Measurements from ENCODE around the gene SKIDA1. TPM values are rescaled to one million over a fixed set of nuclear protein-coding genes. Genes with fewer than 3 reads are reported as not detected.

SKIDA1 gene
- total RNA-seq, 2 donors from 2014 or later: 0.33 to 1.2 TPM

DNA sequence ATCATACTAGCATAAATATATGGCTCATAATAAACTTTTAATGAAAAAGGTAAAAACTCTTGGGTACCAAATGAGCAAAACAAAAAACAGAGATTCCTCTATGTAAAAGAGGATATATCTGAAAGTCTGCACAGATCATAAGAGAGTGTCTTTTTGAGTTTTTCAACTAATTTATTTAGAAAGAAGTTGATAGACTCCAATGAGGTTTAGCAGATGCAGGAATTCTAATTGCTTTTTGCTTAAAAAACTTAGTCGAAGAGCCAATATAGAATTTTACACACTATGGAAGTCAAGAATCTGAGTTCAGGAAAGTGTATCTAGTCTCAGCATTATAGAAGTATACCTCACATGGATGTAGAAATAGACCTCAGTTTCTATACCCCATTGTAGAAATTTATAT lies 5.2 kb upstream of the SKIDA1 start:
- no peak for DNase-seq (ENCODE audit: low spot score)
- intact Hi-C loops (cut with DNase I): no loop called here

DNA sequence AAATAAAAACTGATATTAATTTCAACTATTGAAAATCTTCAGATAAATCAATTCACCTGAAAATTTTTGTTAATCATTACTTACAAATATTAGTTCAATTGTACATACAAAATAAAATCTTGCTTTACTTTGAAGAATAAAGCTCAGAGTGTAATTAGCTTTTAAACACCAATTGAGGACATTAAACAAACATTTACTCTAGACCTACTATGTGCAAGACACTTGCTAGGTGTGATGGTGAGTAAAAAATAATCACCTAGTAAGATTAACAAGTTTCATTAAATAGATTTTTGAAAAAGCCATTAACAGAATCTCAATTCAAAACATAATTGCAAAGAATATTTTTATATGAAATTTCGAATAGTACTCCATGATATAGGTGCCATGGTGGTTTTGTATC lies 4.7 kb upstream of the SKIDA1 start:
- DNase-seq (ENCODE audit: low spot score): no peak
- intact Hi-C loops (cut with DNase I): no loop called here

DNA sequence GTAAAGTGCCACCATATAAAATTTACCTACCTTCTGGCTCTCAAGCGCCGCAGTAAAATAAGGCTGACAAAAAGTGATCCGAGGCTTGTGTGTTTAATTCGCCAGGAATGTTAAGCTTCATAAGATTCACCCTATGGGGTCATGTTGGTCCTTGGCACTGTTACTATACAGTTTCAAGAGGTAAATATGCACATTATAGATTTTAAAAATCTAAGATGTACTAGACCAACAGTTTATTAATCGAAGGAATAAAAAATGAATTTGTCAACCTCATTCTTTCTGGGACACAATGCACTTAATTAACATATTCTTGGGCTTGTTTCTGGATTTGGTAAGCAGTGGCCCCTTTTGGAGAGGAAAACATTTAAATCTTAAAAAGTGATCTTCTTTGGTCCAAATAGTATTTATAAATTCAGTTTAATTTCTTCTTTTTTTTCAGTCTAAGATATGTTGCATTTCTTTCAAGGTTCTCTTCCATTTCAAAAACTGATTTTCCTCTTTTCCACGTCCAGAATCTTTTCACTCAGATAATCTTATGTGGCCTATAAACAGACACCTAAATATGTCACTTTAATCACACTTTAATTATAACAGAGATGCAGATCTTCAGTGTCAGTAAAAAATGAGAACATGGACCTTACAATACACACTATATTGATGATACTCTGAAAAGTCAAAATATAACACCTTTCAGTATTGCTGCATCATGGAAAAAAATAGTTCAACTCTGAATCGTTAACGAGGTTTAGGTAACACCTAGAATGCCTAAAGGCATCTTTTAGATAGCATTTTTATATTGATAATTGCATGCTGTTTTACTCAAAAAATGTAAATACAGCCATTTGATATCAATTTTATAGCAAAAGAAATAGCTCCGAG lies 3.8 kb upstream of the SKIDA1 start:
- intact Hi-C loops (cut with DNase I): no loop called here
- no peak for DNase-seq (ENCODE audit: low spot score)

DNA sequence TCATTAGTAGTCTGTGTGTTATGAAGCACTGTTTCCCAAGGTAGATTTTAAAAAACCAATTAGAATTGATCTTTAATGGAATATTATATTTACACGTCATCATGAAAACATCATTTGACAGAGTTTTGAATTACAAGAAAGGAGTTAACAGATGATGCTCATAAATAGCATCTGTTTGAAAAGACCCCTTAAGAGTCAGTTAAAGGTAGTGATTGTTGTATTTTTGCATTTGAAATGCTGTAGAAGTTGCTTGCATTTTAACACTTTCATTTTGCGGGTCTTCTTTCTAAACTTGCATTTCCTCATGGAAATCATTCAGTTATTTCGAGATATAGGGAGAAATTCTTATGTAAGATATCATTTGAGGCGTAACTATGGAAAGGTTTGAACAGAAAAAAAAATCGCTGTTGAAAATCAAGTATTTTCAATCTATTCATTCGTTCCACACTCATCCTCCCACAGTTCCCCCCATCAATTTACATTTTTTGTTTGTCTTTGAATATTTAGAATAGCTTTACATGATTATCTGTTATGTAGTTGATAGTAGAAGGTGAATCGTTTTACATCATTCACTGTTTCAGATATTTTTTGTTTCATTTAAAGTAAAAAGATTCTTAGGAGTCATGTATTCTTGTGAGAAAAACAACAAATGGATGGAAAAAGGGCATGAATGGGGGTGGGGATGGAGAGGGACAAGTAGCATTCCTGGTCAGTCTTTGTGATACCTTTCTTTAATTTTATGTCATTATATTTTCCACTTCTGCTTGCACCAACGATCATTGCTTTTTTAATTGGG lies 3.0 kb upstream of the SKIDA1 start:
- no peak for DNase-seq (ENCODE audit: low spot score)
- intact Hi-C loops (cut with DNase I): no loop called here

DNA sequence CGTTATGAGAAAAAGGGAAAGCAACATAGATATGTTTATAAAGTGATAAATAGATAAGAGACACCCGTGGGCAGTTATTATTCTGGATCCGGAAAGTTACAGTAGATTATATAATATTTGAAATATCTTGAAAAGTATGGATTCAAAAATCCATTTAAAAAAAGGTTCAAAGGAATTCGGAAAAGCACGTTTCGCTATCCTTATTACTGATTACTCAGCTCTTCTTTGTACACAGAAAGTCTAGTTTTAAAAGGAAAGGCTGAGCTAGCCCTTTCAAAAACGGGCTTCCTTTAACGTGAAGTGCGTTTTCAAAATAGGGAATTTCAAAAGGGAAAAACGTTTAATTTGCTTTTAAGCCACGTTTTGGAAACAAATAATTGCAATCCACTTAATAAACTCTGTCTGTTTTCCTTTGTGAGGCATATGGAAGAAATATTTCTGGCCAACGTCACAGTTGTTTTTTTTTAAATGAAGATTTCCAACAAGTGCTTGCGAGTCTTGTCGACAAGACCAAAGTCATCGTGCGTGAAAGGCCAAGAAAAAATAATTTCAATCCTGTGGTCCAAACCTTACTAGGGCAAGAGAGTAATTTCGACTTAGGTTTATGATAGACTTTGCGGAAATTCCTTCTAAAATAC lies 2.2 kb upstream of the SKIDA1 start:
- intact Hi-C loops (cut with DNase I): no loop called here
- no peak for DNase-seq (ENCODE audit: low spot score)

DNA sequence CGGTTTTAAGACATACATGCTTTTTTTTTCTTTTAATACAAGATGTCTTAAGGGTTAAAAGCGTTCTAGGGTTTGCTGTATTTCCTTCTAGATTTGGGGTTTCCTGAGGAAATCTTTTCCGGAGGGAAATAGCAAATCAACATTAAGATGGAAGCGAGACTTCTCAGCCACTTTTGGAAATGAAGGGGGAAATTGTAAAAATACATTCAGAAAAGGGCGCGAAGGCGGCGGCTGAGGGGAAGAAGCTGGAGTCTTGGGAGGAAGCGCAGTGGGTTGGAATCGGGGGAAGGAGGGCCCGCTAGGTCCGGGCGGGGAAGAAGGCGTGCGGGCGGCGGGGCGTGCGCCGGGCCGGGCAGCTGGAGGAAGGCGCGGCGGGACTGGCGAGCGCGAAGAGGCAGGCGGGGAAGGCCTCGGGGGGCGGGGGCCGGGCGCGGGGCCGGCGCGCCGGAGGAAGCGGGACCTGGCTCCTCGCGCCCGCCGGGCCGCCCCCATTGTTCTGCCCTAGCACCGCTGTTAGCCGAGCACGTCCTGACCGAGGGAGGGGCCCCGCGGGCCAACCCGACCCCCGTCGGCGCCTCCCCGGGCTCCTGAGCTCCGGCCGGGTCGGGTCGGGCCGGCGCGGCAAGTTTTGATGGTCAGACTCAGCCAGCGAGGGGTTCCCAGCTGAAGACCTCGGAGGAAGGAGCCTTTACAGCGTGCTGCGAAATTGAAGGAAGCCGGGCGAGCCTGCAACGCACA lies 1.5 kb upstream of the SKIDA1 start:
- intact Hi-C loops (cut with DNase I): no loop called here
- peak; percentile 91 for DNase-seq (ENCODE audit: low spot score)

DNA sequence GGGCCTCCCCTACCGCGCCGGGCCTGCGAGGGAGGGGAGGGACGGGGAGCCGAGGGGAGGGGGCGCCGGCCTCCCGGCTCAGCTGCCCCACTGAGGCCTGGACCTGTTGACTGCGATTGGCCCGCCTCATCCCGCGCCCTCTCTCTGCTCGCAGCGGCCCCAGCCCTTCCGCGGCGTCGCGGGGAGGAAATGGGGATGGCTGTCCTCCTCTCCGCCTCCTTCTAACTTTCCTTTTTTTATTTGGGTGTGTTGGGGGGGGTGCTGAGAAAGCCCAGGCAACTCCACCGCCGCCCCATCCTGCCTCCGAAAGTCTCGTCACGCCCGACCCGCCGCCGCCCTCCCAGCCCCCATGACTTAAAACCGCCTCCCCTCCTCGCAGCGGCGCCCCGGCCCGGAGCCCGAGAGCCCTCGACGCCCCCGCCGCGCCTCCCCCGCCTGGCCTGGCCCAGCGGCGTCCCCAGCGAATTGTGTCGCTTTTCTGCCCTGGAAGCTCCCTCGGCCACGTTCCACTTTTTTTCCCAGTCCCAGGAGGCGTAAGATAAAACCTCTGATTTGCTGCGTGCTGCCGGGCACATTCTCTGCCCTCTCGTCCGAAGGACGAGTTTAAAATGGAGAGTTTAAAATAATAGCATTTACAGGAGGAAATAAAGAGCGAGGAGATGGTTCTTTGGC lies 842 bp upstream of the SKIDA1 start:
- peak; percentile 95 for DNase-seq (ENCODE audit: low spot score)
- intact Hi-C loops (cut with DNase I): no loop called here

DNA sequence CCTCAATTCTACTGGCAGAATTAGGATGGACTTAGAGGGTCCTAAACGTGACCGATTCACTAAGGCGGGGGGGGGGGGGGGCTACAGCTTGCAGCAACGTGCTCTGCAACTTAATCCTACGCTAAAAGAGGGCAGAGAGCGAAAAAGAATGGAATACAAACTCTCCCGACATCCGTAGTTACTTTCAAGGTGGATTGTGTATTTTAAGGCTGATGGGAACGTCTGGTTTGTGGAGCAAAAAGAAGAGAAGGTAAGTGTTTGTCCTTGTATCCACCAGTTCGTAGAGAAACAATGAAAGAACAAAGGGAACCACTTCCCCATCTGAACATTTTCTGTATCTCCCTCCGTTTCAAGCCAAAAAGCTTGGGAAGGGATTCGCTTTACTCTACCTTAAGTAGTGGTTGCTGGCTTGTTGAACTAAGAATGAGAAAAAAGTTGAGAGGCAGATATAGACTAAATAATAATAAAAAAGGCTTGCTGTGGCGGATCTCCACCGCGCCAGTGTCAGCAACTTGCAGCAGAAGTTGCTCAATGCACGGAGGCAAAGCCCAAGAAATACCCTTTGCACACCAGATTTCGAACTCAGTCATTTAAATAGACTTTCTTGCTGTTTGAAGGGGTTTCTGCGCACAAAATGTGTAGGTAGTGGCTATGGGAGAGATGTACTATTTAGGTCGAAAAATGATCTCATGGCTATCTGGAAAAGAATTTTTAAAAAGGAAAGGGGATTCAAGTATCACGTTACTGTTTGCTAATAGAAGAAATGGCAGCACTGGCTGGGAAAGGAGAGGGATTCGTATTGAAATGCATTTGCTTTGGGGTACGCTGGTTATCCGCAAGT lies 736 bp downstream of the SKIDA1 start:
- no peak for DNase-seq (ENCODE audit: low spot score)
- intact Hi-C loops (cut with DNase I): no loop called here

DNA sequence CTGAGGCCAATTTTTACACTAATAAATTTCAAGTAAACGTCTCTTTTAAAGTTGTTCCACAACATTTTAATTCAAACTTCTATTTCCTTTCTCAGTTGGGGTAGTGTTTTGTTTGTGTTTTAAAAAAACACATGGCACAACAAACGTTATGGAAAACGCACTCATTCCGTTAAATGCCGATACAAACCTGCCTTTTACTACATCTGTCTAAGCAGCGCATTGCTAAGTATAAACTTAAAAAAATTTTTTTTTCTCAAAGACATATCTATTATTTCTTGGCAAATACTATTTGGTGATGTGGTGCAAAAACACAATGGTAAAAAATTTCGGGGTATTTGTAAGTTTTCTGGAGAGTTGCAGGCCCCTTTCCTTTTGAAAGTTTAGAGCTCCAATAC lies 1.4 kb downstream of the SKIDA1 start:
- intact Hi-C loops (cut with DNase I): no loop called here
- no peak for DNase-seq (ENCODE audit: low spot score)

DNA sequence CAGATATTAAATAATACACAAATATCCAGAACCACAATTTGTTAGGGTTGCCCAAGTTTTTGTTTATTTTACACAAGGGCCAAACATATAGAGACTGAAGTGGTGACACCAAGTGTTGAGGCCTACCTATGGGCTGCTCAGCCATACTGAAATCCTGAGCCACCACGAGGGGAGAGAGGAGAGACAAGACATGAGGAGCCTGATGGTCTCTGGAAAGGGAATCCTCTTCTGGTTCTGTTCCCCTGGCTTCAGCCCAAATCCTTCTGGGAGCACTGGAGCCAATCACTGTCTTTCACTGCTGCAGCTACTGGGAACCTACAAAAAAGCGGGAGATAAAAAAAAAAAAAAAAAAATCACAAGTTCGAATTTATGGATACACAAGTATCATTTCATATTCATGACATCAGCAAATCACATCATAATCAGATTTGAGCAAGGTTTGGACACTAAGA lies 1.9 kb downstream of the SKIDA1 start:
- no peak for DNase-seq (ENCODE audit: low spot score)
- intact Hi-C loops (cut with DNase I): no loop called here

DNA sequence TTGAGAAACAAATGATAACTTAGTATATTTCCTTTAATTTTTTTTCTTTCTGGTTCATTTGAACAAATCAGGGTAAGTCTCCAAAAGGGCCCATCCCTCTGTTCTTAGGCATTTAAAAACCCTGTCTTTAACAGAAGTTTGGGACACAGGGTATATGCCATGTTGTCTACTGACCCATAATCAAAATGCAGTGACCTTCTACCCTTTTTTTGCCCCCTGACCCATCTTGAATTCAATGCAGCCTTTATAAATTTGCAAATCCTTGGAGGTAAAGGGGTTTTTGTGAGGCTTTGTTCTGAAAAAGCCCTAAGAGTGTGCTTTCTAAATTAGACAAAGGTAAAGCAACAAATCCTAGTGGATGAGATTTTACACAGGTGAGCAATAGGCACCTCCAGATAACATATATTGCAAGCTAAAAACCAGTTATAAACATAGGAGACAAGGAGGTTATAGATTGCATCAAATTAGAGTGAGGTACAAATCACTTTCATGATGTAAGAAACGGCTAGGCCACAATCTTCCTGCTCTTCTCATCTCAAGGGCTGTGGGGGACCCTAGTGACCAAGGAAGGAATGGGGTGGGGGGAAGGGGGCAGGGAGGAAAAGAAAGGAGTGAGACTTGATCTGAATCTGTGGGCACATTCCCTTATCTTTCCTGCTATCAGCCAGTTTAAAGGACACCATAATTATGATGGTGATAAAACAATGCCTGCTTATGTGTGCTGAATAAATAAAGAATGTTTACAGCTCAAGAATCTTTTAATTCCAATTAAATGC lies 2.7 kb downstream of the SKIDA1 start:
- DNase-seq (ENCODE audit: low spot score): no peak
- intact Hi-C loops (cut with DNase I): no loop called here

DNA sequence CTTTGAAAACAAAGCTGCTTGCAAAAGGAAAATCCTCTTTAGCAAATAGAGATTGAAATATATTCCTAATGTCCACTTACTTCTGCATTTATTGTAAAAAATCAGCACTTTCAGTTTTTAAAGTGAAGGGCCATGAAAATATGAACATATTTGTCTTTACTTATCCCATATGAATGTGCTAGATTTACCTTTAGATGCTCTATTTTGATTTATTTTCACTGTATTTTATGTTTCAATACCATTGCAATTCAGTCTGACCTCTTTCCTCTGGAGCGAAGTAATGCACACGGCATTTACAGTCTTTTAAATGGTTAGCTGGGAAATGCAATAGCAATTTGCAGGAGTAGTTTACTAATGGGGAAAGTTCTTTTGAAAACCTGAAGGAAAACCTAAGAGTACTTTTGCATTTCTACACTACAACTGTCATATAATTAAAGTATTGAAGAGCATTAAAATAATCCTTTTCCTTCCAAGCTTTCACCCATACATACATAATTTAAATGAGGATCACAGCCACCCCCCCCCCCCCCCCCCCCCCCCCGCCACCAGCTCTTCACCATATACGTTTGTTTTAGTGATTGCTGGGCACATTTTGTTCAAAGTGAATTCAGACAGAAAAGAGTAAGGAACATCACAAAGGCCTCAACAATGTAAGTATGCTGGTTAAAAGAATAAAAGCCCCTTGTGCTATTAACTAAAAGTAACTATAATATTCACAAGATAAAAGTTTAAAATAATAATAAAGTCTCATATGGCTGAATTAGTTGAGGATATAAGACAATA lies 3.5 kb downstream of the SKIDA1 start:
- intact Hi-C loops (cut with DNase I): no loop called here
- no peak for DNase-seq (ENCODE audit: low spot score)

DNA sequence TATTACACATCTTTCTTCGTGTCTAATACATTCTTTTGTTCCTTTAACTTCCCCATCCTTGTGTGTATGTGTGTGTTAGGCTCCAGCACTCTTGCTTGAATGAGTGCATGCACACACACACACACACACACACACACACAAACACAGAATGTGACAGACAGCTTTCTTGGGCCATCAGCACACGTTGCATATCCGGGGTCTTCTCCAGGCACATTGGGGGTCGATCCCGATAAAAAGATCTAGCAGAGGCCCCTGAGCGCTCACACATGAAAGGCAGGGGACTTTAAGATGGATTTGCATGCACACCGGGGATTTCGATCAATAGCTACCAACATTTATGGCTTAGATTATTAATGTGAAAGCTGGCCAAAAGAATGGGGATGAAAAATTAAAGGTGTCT lies 4.5 kb downstream of the SKIDA1 start:
- intact Hi-C loops (cut with DNase I): no loop called here
- DNase-seq (ENCODE audit: low spot score): no peak

DNA sequence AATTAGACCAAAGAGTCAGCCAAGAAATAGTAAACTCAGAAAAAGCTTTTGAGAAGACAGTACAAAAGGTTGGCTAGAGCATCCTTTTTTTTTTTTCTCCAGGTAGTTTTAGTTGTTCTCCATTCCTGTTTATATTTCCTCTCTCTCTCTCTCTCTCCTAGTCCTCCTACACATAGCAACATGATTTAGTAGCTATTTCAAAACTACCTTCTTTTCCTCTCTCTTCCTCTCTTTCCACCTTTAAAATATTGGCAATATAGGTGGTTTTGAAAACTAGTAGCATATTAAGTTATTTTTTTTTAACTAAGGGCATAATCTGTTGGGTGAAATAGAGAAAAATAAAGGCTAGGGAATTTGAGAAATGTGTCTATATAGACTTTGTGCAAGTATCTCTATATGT lies 5.0 kb downstream of the SKIDA1 start:
- intact Hi-C loops (cut with DNase I): no loop called here
- no peak for DNase-seq (ENCODE audit: low spot score)

DNA sequence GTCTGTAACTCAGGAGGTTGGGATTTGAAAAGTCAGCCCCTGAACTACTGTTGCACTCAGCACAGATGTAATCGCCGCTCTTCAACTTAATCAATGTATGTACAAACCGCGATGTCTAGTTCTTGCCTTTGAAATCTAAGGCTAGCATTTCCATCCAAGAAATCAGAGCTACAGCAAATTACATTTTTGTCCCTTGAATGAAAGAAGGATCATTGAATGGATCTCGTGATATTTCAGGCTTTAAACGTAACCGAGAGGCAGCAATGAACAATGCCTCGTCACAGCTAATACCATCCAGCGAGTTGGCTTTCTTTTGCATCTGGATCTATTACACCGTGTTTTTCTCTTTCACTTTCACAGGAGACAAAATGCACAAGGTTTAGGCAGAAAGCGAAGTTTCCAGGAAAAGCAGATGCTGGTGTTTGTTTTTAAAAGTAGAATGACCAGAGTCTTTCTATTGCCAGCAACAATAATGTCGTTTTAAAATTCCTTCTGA lies 5.5 kb downstream of the SKIDA1 start:
- intact Hi-C loops (cut with DNase I): no loop called here
- DNase-seq (ENCODE audit: low spot score): no peak

DNA sequence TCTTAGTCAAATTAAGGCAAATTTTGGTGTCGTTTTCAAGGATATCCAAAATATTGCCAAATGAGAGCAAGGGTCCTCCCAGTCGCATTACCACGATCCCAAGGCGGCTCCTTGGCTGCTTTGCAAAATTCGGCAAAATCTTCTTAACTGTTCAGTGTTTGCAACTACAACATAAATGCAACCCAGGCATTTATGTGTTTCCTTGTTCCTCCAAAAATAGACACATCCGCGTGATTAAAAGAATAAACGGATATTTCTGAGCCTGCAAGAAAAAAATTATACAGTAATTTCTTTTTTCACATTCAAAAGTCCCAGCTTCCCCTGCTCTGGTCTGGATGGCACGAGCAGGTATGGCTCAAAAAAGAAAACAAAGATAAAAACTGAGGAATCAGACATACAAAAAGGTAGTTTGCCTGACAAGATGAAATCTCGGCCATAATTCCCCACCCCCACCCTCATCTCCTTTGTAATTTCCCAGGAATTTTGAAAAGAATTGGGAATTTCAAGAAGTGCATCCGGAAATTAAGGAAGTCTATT lies 6.0 kb downstream of the SKIDA1 start:
- intact Hi-C loops (cut with DNase I): no loop called here
- DNase-seq (ENCODE audit: low spot score): no peak
